Endothelial cell of umbilical vein (primary cell): ENCODE data around the gene CCNG2. TPM values are rescaled to one million over a fixed set of nuclear protein-coding genes. Genes with fewer than 3 reads are reported as not detected.

ENCODE experiments used
- BruUV-seq: library from RNA; stranded (reverse); fragments of 400-500 nt; replicated peaks from 2 replicates; lab custom pipeline; 2021; lab: Mats Ljungman, UMichigan
- CTCF ChIA-PET: fragments of 300-600, 350-600 bp; sonication (Branson Sonifier 250); formaldehyde crosslinking; loops from one replicate; lab custom pipeline; 2021; ENCODE audit warnings: antibody characterized with exemption, inconsistent platforms; lab: Charles Lee
- POLR2A ChIA-PET: fragments of 300-600, 350-600 bp; sonication (Branson Sonifier 250); formaldehyde crosslinking; loops from one replicate; lab custom pipeline; 2021; ENCODE audit warnings: antibody characterized with exemption, inconsistent platforms; lab: Charles Lee
- DNase-seq: peaks from one replicate; pipeline ENCODE4 v3.0.0-alpha.2; 2011; ENCODE audit warnings: low read depth, low spot score
- FAIRE-seq: peaks from 2 replicates; lab custom pipeline; 2011; peaks lifted over from hg19 to GRCh38; lab: Jason Lieb, UNC
- H2AFZ ChIP-seq: 2 replicates; pipeline ENCODE4 v1.6.0; 2012; ENCODE audit warnings: low read depth, low read length, control low read depth, inconsistent platforms
- H3K27ac ChIP-seq: 2 replicates; pipeline ENCODE4 v1.5.1; 2011; ENCODE audit warnings: low read depth, mild to moderate bottlenecking, control low read depth, low read length, moderate library complexity; ENCODE audit not compliant: insufficient read depth
- H3K27me3 ChIP-seq, 2 experiments: 2 replicates each; pipeline versions ENCODE4 v1.6.0 to v1.6.1; 2011; ENCODE audit warnings: low read length in 2 of 2, mixed read lengths in 1 of 2; ENCODE audit not compliant: control insufficient read depth in 2 of 2, insufficient read depth in 2 of 2
- H3K36me3 ChIP-seq, 2 experiments: 2 replicates in 1 of 2; 3 replicates in 1 of 2; pipeline ENCODE4 v1.5.1; 2011; ENCODE audit warnings: low read length in 2 of 2, mild to moderate bottlenecking in 1 of 2, moderate library complexity in 1 of 2; ENCODE audit not compliant: control insufficient read depth in 2 of 2, insufficient read depth in 2 of 2; ENCODE audit errors: extremely low read depth in 1 of 2
- H3K4me1 ChIP-seq: 3 replicates; pipeline ENCODE4 v1.5.1; 2011; ENCODE audit warnings: mild to moderate bottlenecking, low read length; ENCODE audit not compliant: control insufficient read depth, insufficient read depth; ENCODE audit errors: extremely low read depth
- H3K4me2 ChIP-seq: 2 replicates; pipeline ENCODE4 v1.6.1; 2011; ENCODE audit warnings: low read length, control low read depth, mixed read lengths; ENCODE audit not compliant: insufficient read depth
- H3K4me3 ChIP-seq, 3 experiments: fragments of 200-600 bp in 1 of 3; sonication (generic), shearing (Covaris generic) in 1 of 3; replicated peaks in 1 of 3; 2 replicates each; pipeline ENCODE4 v1.5.1; 2011 to 2016; ENCODE audit warnings: control low read depth in 3 of 3, low read length in 3 of 3, mild to moderate bottlenecking in 2 of 3, inconsistent platforms in 1 of 3, low read depth in 1 of 3, moderate library complexity in 1 of 3; ENCODE audit not compliant: insufficient read depth in 1 of 3
- H3K79me2 ChIP-seq: 2 replicates; pipeline ENCODE4 v1.6.0; 2012; ENCODE audit warnings: low read length, inconsistent platforms; ENCODE audit not compliant: control insufficient read depth, insufficient read depth
- H3K9ac ChIP-seq: replicated peaks from 2 replicates; pipeline ENCODE3; 2011; ENCODE audit warnings: low read length, control low read depth; ENCODE audit not compliant: insufficient read depth; ENCODE audit errors: extremely low read depth
- H3K9me1 ChIP-seq: replicated peaks from 3 replicates; pipeline ENCODE4 v1.6.0; 2011; ENCODE audit warnings: mild to moderate bottlenecking, low read length; ENCODE audit not compliant: control insufficient read depth, insufficient read depth; ENCODE audit errors: extremely low read depth
- H3K9me3 ChIP-seq: replicated peaks from 2 replicates; pipeline ENCODE4 v1.5.1; 2012; ENCODE audit warnings: low read length, inconsistent platforms; ENCODE audit not compliant: control insufficient read depth, insufficient read depth
- H4K20me1 ChIP-seq: replicated peaks from 2 replicates; pipeline ENCODE3; 2011; ENCODE audit warnings: mild to moderate bottlenecking, low read length; ENCODE audit not compliant: control insufficient read depth, insufficient read depth; ENCODE audit errors: extremely low read depth
- EZH2 ChIP-seq: IDR thresholded peaks from 2 replicates; pipeline ENCODE4 v1.6.1; 2012; ENCODE audit warnings: borderline replicate concordance, low read depth, mild to moderate bottlenecking, moderate library complexity, low read length, inconsistent platforms; ENCODE audit not compliant: severe bottlenecking
- JUN ChIP-seq: IDR thresholded peaks from 2 replicates; pipeline ENCODE4 v1.6.1; 2011; ENCODE audit warnings: borderline replicate concordance, low read depth; ENCODE audit not compliant: insufficient read length, insufficient read depth
- POLR2AphosphoS5 ChIP-seq: IDR thresholded peaks from 2 replicates; pipeline ENCODE4 v1.6.1; 2012; ENCODE audit warnings: low read depth, mild to moderate bottlenecking, control low read depth, low read length, moderate library complexity; ENCODE audit not compliant: insufficient read depth
- dilution Hi-C: fragments of 300-500 bp; cut with MboI; formaldehyde crosslinking; loops from one replicate; pipeline ENCODE4 v1.15.0; 2019; ENCODE audit warnings: low sequenced_read_pairs; ENCODE audit not compliant: extremely low pct_ligation_motif_present
- intact Hi-C: fragments of 100-400 bp; cut with micrococcal nuclease; formaldehyde crosslinking; loops from one replicate; pipeline ENCODE4 v1.10.0; 2022
- polyA plus RNA-seq, 4 experiments: library from polyadenylated mRNA; depleted of rRNA in 3 of 4; stranded (reverse) in 3 of 4; unstranded in 1 of 4; fragments of >200 nt; gene quantifications; 2 replicates each; pipeline versions ENCODE4 v1.2.1 to v1.2.3, GENCODE V29; 2011 to 2012; ENCODE audit warnings: missing spikeins in 1 of 4
- total RNA-seq: library from RNA; stranded (reverse); gene quantifications from 2 replicates; pipeline ENCODE4 v1.2.3, GENCODE V29; 2021

The CCNG2 gene
- total and polyA plus RNA-seq, 2 donors (not counting 3 experiments of a cell fraction or from before 2014, with no cell fraction given), result 7.9 to 28.3 TPM

GRCh38 chr4:77141964-77142645 lies 14.9 kb upstream of the CCNG2 start:
- dilution Hi-C loops, result no loop called here
- POLR2A ChIA-PET, result interaction anchor here (0.7 kb wide), 1 partner anchor 209 kb away, joined by 3 read pairs; no protein-coding TSS in a partner anchor
- intact Hi-C loops, result no loop called here

GRCh38 chr4:77142646-77143028 lies 14.4 kb upstream of the CCNG2 start:
- ChIA-PET CTCF (interaction anchor here (1.3 kb wide), 1 partner anchor 47 kb away, joined by 3 read pairs; no protein-coding TSS in a partner anchor), POLR2A (interaction anchor here (0.7 kb wide), 1 partner anchor 210 kb away, joined by 3 read pairs; no protein-coding TSS in a partner anchor)
- Histone ChIP-seq H4K20me1 (no peaks in the 10 kb centered on the region), H3K4me2 (no peak overlapping the region), H2AFZ (no peak overlapping the region), H3K27me3 (peaks cover 10 to 12% of the 10 kb centered on the region in 2 experiments), H3K36me3 (no peaks in the 10 kb centered on the region), H3K79me2 (no peaks in the 10 kb centered on the region), H3K9ac (no peak overlapping the region), H3K9me3 (no peaks in the 10 kb centered on the region), H3K4me3 (no peak overlapping the region), H3K27ac (no peak overlapping the region), H3K9me1 (no peaks in the 10 kb centered on the region), H3K4me1 (peaks cover 18% of the 10 kb centered on the region)
- BruUV-seq, result no TSS peak
- no peak for TF ChIP-seq JUN
- no peak for TF ChIP-seq POLR2AphosphoS5
- dilution Hi-C loops, result no loop called here
- intact Hi-C loops, result no loop called here
- DNase-seq (no peak), FAIRE-seq (no peak)

More at GRCh38 chr4:77141964-77142645, 14.9 kb upstream of the CCNG2 start:
- no peak overlapping the region for H3K9ac ChIP-seq
- TF ChIP-seq EZH2, result no peak
- DNase-seq (no peak), FAIRE-seq (no peak)
- CTCF ChIA-PET, result interaction anchor here (1.3 kb wide), 1 partner anchor 46 kb away, joined by 3 read pairs; no protein-coding TSS in a partner anchor
- no peaks in the 10 kb centered on the region for H3K9me3 ChIP-seq
- H2AFZ ChIP-seq, result no peak overlapping the region
- H3K27ac ChIP-seq, result no peak overlapping the region
- no TSS peak for BruUV-seq
- H3K9me1 ChIP-seq, result no peaks in the 10 kb centered on the region
- H3K36me3 ChIP-seq, result no peaks in the 10 kb centered on the region
- H3K4me1 ChIP-seq, result peaks cover 19% of the 10 kb centered on the region
- no peak overlapping the region for H3K4me2 ChIP-seq
- no peaks in the 10 kb centered on the region for H4K20me1 ChIP-seq
- H3K79me2 ChIP-seq, result no peaks in the 10 kb centered on the region
- peaks cover 10 to 12% of the 10 kb centered on the region in 2 experiments for H3K27me3 ChIP-seq
- no peak overlapping the region for H3K4me3 ChIP-seq
